ENCODE measurements around the gene POLH.
"Not testable (repeated sequence)": the region's sequence is repeated elsewhere in the genome, so short reads cannot be mapped to it uniquely, and the experiment has no call there.

Gene POLH

DNA sequence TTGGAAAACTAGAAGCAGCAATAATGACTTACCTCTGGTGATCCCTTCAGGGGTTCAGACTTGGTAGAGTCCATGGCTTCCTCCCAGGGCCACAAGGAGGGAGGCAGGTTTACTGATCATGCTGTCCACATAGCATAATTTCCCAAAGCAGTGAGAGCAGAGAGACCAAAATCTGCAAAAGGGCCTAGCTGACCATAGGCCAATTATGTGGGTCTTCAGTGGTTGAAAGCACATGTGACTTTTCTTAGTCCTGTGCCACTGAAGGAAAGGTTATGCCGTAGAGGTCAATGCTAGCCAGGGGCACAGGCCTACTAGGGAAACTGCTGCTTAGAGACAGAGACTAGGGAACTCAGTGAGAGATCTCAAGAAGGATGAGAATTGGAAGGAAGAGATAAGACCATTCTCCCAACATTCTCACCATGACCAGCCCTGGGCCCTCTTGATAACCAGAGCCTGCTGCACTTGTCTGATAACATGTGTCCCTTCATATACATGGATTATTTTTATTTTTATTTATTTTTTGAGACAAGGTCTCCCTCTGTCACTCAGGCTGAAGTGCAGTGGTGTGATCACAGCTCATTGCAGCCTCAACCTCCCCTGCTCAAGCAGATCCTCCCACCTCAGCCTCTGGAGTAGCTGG lies 55.1 kb downstream of the POLH start:
- no peak for DNase-seq (ENCODE audit: low read depth in 2 of 2)

DNA sequence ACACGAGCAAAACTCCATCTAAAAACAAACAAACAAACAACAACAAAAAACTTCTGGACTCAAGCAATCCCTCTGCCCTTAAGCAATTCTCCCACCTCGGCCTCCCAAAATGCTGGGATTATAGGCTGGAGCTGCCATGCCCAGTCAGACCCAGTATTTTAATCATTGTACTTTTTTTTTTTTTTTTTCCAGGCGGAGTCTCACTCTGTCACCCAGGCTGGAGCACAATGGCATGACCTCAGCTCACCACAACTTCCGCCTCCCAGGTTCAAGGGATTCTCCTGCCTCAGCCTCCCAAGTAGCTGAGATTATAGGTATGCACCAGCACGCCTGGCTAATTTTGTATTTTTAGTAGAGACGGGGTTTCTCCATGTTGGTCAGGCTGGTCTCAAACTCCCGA lies 57.0 kb downstream of the POLH start:
- not testable (repeated sequence) for DNase-seq (ENCODE audit: low read depth in 2 of 2)

DNA sequence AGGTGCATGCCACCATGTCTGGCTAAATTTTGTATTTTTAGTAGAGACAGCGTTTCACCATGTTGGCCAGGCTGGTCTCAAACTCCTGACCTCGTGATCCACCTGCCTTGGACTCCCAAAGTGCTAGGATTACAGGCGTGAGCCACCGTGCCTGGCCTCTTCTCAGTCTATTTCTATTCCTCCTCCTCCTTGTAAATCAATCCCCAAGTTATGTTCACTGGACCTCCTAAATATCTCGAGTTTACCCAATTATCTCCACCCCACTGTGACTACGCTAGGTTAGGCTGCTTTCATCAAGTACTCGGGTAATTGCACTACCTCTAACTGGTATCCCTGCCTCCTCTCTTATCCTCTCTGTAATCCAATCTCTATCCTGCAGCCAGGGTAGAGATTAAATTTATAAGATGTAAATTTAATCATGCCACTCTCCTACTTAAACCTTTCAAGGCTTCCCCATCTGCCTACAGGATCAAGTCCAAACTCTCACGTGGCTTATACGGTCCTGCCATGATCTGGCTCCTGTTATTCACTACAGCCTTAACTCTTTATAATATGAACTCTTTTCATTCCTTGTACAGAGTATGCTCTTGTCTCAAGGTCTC lies 58.8 kb downstream of the POLH start:
- DNase-seq (ENCODE audit: low read depth in 2 of 2) = no peak

DNA sequence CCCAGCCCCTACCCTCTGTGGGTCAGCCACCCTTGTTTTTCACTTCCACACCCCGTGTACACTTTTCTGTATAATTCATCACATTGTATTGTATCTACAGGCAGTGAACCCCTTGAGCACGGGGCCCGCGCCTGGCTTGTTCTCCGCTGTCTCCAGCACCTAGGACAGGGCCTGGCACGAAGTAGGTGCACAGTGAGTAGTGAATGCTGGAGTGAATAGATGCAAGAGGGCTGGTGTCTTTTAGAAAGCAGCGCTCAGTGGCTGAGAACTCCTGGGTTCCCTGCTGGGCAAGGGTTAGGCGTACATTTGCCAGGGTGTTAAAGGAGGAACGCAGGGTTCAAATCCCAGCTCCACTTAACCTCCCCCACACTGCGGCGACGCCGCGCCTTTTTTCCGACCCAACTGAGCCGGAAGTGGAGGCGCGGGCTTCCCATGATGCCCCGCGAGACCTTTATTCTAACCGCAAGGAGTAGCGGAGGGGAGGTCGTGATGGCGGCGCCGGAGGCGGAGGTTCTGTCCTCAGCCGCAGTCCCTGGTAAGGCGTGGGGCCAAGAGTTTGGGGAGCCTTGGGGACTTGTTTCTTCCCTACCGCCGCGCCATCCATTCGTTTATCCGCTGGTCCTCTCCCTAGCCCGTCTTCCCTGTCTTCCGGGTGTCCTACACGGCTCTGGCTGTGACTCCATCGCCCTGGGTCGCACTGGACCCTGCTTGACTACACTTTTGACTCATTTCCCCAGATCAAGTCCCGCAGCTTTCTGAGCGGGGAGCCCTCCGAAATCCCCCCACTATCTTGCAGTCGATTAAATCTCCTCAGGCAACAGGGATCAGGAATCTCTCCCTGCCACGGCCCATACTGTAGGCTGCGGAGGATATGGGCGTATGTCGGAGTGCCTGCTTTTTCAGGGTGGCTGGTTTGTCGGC lies 59.7 kb downstream of the POLH start, which contains the start of gene MAD2L1BP:
TSS of gene MAD2L1BP (plus strand) at position 454 of the 921 bp plus-strand sequence. CDS start at position 490, 36 bp downstream.
- peak; percentile 74 to 77 for DNase-seq (ENCODE audit: low read depth in 2 of 2)

DNA sequence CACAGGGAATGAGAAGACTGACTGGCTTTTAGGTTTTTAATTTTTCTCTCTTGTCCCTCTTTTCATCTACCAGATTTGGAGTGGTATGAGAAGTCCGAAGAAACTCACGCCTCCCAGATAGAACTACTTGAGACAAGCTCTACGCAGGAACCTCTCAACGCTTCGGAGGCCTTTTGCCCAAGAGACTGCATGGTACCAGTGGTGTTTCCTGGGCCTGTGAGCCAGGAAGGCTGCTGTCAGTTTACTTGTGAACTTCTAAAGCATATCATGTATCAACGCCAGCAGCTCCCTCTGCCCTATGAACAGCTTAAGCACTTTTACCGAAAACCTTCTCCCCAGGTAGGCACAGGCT lies 60.3 kb downstream of the POLH start:
- DNase-seq (ENCODE audit: low read depth in 2 of 2) = no peak

DNA sequence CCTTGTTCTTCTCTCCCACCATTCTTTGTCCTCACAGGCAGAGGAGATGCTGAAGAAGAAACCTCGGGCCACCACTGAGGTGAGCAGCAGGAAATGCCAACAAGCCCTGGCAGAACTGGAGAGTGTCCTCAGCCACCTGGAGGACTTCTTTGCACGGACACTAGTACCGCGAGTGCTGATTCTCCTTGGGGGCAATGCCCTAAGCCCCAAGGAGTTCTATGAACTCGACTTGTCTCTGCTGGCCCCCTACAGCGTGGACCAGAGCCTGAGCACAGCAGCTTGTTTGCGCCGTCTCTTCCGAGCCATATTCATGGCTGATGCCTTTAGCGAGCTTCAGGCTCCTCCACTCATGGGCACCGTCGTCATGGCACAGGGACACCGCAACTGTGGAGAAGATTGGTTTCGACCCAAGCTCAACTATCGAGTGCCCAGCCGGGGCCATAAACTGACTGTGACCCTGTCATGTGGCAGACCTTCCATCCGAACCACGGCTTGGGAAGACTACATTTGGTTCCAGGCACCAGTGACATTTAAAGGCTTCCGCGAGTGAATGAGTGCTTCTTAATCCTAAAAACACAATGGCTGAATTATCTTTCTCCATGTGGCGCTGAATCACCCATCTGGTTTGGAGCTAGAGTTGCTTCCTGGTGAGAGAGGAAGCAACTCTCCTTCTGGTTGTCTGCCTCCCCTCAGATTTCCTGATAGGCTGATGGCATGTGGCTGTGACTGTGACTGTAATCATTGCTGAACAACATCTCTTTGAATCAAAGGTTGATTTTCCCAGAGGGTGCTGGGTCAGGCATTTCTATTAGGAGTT lies 64.2 kb downstream of the POLH start:
- no peak for DNase-seq (ENCODE audit: low read depth in 2 of 2)

DNA sequence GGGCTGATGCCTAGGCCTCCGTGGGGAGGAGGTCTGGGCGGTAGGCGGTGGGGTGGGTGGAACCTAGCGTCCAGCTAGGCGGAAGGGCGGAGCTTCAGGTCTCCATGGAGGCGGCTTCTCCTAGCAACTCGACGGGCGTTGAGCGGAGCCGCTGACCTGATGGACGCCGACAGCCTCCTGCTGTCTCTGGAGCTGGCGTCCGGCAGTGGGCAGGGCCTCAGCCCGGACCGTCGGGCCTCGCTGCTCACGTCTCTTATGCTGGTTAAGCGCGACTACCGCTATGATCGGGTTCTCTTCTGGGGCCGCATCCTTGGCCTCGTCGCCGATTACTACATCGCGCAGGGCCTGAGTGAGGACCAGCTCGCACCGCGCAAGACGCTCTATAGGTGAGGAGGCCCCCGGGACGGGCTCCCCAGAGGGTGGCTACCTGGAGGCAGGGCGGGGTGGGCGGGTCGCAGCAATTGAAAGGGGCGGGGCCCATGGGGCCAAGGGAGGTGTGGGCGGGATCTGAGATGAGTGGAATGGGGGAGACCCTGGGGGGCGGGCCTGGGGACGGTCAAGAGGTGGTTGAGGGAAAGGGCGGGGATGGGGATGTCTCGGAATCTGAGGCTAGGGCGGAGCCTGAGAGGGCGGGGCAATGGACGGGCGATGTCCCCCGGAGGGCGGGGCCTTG lies 69.1 kb downstream of the POLH start, which contains the start of gene RSPH9:
TSS of gene RSPH9 (plus strand) at position 97 of the 673 bp plus-strand sequence. CDS start at position 160, 63 bp downstream.
- peak in 1 of 2 donors; percentile 43 for DNase-seq (ENCODE audit: low read depth in 2 of 2)

DNA sequence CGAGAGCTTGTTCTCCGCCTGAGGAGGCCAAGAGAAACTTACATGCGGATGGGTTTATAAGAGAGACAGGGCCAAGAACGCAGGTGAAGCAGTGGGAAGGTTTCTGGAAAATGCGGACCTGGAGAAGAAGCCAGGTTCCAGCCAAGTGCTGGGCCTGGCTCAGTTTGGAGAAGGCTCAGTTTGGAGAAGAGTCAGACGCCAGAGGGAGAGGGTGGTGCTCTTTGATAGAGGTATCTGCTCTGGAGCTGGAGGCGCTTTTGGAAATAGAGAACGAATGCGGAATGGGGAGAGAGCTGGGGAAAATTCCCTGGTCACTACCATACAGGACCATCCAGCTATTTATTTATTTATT lies 69.6 kb downstream of the POLH start:
- no peak for DNase-seq (ENCODE audit: low read depth in 2 of 2)

DNA sequence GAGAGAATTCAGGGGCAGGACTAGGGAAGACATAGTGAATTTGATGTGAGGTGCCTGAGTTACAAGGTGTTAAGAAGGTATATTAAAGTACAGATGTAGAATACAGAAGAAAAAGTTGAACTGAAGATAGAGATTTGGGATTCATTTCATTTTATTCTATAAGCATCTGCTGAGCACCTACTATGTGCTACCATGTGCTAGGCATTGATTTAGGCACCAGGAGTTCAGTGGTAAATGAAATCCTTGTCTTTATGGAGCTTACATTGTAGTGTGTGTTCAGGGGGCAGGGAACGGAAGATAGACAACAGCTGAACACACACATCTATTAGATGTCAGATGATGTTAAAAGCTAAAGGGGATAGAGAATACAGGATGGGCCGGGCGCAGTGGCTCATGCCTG lies 71.6 kb downstream of the POLH start:
- no peak for DNase-seq (ENCODE audit: low read depth in 2 of 2)

DNA sequence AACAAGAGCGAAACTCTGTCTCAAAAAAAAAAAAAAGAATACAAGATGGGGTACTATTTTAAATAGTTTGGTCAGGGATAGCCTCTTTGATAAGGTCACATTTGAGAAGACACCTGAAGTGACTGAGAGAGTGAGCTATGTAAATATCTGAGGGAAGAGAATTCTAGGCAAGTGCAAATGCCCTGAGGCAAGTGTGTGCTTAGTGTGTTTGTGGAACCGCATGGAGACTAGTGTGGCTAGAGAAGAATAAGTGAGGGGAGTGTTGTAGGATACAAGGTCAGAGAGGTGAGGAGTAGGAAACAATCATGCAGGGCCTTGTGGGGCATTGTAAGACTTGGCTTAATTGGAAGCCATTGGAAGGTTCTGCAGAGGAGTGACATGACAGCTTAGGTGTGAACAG lies 72.3 kb downstream of the POLH start:
- no peak for DNase-seq (ENCODE audit: low read depth in 2 of 2)

DNA sequence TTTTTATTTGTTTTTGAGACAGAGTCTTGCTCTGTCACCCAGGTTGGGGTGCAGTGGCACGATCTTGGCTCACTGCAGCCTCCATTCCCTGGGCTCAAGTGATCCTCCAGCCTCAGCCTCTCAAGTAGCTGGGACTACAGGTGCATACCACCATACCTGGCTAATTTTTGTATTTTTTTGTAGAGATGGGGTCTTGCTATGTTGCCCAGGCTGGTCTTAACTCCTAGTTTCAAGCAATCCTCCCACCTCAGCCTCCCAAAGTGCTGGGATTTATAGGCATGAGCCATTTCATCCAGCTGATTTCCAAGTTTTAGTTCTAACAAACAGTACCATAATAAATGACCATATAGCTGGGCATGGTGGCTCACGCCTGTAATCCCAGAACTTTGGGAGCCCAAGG lies 76.8 kb downstream of the POLH start:
- not testable (repeated sequence) for DNase-seq (ENCODE audit: low read depth in 2 of 2)

DNA sequence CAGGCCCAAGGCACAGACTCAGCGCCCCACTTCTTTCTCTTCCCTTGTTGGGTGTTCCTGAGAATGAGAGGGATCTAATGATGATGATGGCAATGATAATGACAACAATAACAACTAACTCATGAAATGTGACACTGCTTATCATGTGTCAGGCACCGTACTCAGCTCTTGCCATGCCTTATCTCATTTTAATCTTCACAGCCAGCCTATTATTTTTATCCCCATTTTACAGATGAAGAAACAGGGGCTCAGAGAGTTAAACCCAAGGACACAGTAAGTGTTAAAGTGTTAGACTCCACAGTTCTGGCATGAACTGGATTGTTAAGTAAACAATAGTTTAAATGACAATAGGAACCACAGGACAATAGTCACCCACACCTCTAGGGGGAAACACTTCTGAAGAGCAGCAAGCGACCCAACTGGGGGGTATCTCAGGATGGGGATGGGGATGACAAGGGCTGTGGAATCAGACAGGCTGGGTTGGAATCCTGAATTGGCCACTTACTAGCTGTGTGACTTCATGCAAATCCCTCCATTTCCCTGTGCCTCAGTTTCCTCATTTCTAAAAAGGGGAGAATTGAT lies 81.3 kb downstream of the POLH start:
- DNase-seq (ENCODE audit: low read depth in 2 of 2) = no peak

DNA sequence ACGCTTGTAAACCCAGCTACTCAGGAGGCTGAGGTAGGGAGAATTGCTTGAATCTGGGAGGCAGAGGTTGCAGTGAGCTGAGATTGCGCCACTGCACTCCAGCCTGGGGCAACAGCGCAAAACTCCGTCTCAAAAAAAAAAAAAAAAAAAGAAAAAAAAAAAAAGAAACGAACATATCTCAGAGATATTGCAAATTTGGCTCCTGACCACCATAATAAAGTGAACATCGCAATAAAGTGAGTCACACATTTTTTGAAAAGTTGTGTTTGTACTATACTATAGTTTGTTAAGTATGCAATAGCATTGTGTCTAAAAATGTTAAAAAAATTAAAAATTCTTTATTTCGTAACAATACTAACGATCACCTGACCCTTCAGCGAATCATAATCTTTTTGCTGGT lies 82.2 kb downstream of the POLH start:
- no peak for DNase-seq (ENCODE audit: low read depth in 2 of 2)

DNA sequence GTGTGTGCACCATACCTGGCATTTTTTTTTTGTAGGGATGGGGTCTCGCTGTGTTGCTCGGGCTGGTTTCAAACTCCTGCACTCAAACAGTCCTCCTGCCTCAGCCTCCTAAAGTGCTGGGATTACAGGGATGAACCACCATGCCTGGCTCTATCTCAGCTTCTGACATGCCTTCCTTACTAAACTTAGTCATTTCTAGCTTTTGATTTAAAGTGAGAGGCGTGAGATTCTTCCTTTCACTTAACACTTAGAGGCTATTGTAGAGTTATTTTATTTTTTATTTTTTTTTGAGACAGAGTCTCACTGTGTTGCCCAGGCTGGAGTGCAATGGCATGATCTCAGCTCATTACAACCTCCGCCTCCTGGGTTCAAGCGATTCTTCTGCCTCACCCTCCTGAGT lies 87.0 kb downstream of the POLH start:
- DNase-seq (ENCODE audit: low read depth in 2 of 2) = not testable (repeated sequence)
